Activated T-helper 1 cell treated with Interleukin-2 at 50 U/mL for 16 hours (primary cell): ENCODE measurements around the gene KANSL1.

Source experiments
- DNase-seq: peaks from one replicate; pipeline ENCODE4 v3.0.0-alpha.2; 2020; ENCODE audit warnings: low read depth

Gene KANSL1

GRCh38 chr17:46039592-46040186 lies 153.5 kb downstream of the KANSL1 start:
- DNase-seq, result no peak

GRCh38 chr17:46038937-46039336 lies 154.3 kb downstream of the KANSL1 start:
- no peak for DNase-seq

GRCh38 chr17:46038414-46038813 lies 154.8 kb downstream of the KANSL1 start:
- no peak for DNase-seq

- no peak for DNase-seq
These were observed 155.4 kb downstream of the KANSL1 start for GRCh38 chr17:46037722-46038255.

- DNase-seq, result no peak
These were observed 156.7 kb downstream of the KANSL1 start for GRCh38 chr17:46036491-46036890.

- no peak for DNase-seq
These were observed 158.0 kb downstream of the KANSL1 start for GRCh38 chr17:46035112-46035818.

GRCh38 chr17:46033392-46033791 lies 159.8 kb downstream of the KANSL1 start:
- DNase-seq, result no peak

GRCh38 chr17:46032909-46033308 lies 160.3 kb downstream of the KANSL1 start:
- no peak for DNase-seq

GRCh38 chr17:46031920-46032319 lies 161.3 kb downstream of the KANSL1 start:
- DNase-seq, result no peak

- no peak for DNase-seq
These were observed 161.8 kb downstream of the KANSL1 start for GRCh38 chr17:46031440-46031839.

GRCh38 chr17:46030752-46031151 lies 162.5 kb downstream of the KANSL1 start:
- no peak for DNase-seq

- no peak for DNase-seq
These were observed 163.6 kb downstream of the KANSL1 start for GRCh38 chr17:46029627-46030026.

- no peak for DNase-seq
These were observed 164.2 kb downstream of the KANSL1 start for GRCh38 chr17:46028981-46029565.

- DNase-seq, result no peak
These were observed 164.9 kb downstream of the KANSL1 start for GRCh38 chr17:46028374-46028773.

- DNase-seq, result no peak
These were observed 165.3 kb downstream of the KANSL1 start for GRCh38 chr17:46027976-46028325.

GRCh38 chr17:46027048-46027975 lies 165.9 kb downstream of the KANSL1 start:
- no peak for DNase-seq

- no peak for DNase-seq
These were observed 166.8 kb downstream of the KANSL1 start for GRCh38 chr17:46026166-46027047.

GRCh38 chr17:46025510-46026165 lies 167.6 kb downstream of the KANSL1 start:
- DNase-seq, result no peak

GRCh38 chr17:46025060-46025459 lies 168.2 kb downstream of the KANSL1 start:
- DNase-seq, result no peak

- no peak for DNase-seq
These were observed 168.6 kb downstream of the KANSL1 start for GRCh38 chr17:46024590-46024989.
